ENCODE results near the gene PILRA. TPM values are rescaled to one million over a fixed set of nuclear protein-coding genes. Genes with fewer than 3 reads are reported as not detected.
A peak's percentile ranks its signal among the peaks of the same experiment; 100 is the strongest.

Gene PILRA
- total RNA-seq, 4 donors from 2014 or later: 10.9 to 27.3 (median 15.8) TPM

DNA sequence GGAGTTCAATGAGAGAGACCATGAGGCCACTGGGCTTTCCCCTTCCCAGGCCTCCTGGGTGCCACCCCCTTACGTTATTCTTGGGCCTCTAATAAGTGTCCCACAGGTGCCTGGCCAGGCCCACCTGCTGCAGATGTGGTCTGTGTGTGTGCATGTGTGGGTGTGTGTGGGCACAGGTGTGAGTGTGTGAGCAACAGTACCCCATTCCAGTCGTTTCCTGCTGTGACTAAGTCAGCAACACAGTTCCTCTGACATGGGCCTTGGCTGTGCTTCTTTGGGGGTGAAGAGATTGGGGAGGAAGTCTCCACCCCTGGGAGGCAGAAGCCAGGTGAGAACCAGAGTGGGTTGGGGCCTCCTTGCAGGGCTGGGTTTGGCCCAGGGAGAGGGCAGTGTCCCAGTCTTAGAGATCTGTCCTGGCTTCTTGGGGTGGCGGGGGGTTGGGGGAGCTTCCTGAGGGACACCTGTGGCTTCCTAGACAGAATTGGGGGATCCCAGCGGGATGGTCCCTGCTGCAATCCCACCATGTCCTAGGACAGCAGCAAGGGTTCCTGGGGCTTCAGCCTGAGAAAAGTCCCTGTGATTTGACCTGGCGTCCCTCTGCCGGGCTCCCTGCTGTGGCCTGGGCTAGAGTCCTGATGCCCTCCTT, 19.5 kb upstream of the PILRA start:
- DNase-seq (ENCODE audit: low spot score in 2 of 2): no peak

GRCh38 chr7:100356416-100357068, 16.7 kb upstream of the PILRA start:
- H3K27me3 ChIP-seq: no peaks in the 10 kb centered on the region
- DNase-seq (ENCODE audit: low spot score in 2 of 2): no peak
- no peaks in the 10 kb centered on the region for H3K4me1 ChIP-seq
- no peak overlapping the region for H3K27ac ChIP-seq
- peaks cover 6 to 99% (median 51%) of the 10 kb centered on the region in 3 donors for H3K36me3 ChIP-seq
- 90 to 96% methylated on average over 8 of the region's 8 CpGs for WGBS, 2 donors
- no peak for TF ChIP-seq EP300 (IDR thresholded peaks at IDR 0.05)
- no peak for TF ChIP-seq CTCF (IDR thresholded peaks at IDR 0.05)
- TF ChIP-seq POLR2A (IDR thresholded peaks at IDR 0.05): no peak
- H3K4me3 ChIP-seq: no peak overlapping the region
- H3K9me3 ChIP-seq: no peaks in the 10 kb centered on the region

More for the DNA sequence above, 19.5 kb upstream of the PILRA start:
- Histone ChIP-seq H3K27ac (peak overlapping the region in 1 of 4 donors; percentile 52), H3K36me3 (peaks cover 0 to 95% (median 37%) of the 10 kb centered on the region in 3 donors), H3K4me1 (peaks cover 0 to 11% (median 0%) of the 10 kb centered on the region in 4 donors), H3K27me3 (no peaks in the 10 kb centered on the region), H3K9me3 (no peaks in the 10 kb centered on the region), H3K4me3 (no peak overlapping the region)
- WGBS, 2 donors: 88 to 90% methylated on average over 5 of the region's 6 CpGs
- TF ChIP-seq EP300 (IDR thresholded peaks at IDR 0.05) (no peak), POLR2A (IDR thresholded peaks at IDR 0.05) (no peak), CTCF (IDR thresholded peaks at IDR 0.05) (no peak)

DNA sequence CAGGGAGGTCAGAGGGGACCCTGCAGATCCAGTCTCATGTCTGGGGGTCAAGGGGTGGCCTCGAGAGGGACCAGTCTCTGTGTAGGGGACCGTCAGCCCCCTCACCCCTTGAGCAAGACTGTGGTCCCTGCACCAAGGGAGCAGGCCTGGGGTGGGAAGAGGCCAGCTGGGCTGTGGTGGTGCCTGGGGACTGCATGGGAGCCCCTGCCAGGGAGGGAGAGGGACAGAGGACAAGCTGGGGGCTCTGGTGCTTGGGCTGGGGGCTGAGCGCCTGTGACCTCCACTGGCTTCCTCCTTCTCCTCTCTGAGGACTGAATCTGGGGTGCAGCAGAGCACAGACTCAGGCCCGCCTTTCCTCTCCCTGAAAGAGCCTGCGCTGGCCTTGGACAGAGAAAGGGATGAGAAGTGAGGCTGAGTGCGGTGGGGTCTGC, 16.1 kb upstream of the PILRA start:
- Histone ChIP-seq H3K27me3 (no peaks in the 10 kb centered on the region), H3K36me3 (peaks cover 6 to 100% (median 53%) of the 10 kb centered on the region in 3 donors), H3K9me3 (no peaks in the 10 kb centered on the region), H3K4me1 (no peaks in the 10 kb centered on the region), H3K4me3 (no peak overlapping the region), H3K27ac (no peak overlapping the region)
- DNase-seq (ENCODE audit: low spot score in 2 of 2): no peak
- no peak for TF ChIP-seq POLR2A (IDR thresholded peaks at IDR 0.05)
- TF ChIP-seq EP300 (IDR thresholded peaks at IDR 0.05): no peak
- TF ChIP-seq CTCF (IDR thresholded peaks at IDR 0.05): no peak
- 89 to 92% methylated on average over 6 of the region's 6 CpGs for WGBS, 2 donors

DNA sequence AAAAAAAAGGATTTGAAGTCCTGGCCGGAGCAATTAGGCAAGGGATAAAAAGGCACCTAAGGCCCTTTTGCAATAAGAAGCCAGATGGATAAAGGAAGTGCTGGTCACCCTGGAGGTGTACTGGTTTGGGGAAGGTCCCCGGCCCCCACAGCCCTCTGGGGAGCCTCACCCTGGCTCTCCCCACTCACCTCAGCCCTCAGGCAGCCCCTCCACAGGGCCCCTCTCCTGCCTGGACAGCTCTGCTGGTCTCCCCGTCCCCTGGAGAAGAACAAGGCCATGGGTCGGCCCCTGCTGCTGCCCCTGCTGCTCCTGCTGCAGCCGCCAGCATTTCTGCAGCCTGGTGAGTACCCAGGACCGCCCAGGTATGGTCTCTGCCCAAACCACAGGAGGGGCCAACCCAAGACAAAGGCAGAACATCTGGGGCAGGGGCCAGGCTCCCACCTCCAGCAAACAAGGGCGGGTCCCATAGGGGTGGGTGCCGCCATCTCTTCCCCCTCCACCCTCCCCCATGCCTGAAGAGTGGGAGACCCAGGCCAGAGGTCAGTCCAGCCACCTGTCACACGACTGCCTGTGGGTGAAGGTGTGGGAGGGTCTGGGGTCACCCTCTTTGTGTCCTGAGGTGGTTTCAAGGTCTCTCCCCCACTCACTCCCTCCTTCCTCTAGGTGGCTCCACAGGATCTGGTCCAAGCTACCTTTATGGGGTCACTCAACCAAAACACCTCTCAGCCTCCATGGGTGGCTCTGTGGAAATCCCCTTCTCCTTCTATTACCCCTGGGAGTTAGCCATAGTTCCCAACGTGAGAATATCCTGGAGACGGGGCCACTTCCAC, 15.0 kb upstream of the PILRA start, which contains the start of gene PILRB:
Gene PILRB, plus strand, starts transcription at position 91 of the 830 bp plus-strand sequence. Its CDS starts 186 bp downstream, at position 277.
- no peaks in the 10 kb centered on the region for H3K9me3 ChIP-seq
- no peak within 1 kb of the TSS for H3K27ac ChIP-seq
- DNase-seq (ENCODE audit: low spot score in 2 of 2): no peak
- no peaks in the 10 kb centered on the region for H3K27me3 ChIP-seq
- H3K36me3 ChIP-seq: peaks cover 6 to 100% (median 48%) of the 10 kb centered on the region in 3 donors
- H3K4me3 ChIP-seq: no peak within 1 kb of the TSS
- H3K4me1 ChIP-seq: no peaks in the 10 kb centered on the region
- WGBS, 2 donors: 80 to 82% methylated on average over 11 of the region's 11 CpGs
- TF ChIP-seq CTCF (IDR thresholded peaks at IDR 0.05) (no peak), EP300 (IDR thresholded peaks at IDR 0.05) (no peak), POLR2A (IDR thresholded peaks at IDR 0.05) (no peak)

Measured in tibial nerve (tissue), 4 donors.